GM21515 (cell line): ENCODE measurements around the gene RREB1.
A peak's percentile ranks its signal among the peaks of the same experiment; 100 is the strongest.

Experiments
- ATAC-seq: cut with Tn5 transposase; IDR thresholded peaks from one replicate; pipeline ENCODE4 v1.9.1; 2021; ENCODE audit not compliant: unreplicated experiment

RREB1 gene

GRCh38 chr6:7100072-7100752, 7.5 kb upstream of the RREB1 start:
- ATAC-seq, result no peak

GRCh38 chr6:7100753-7101081, 7.0 kb upstream of the RREB1 start:
- no peak for ATAC-seq

- ATAC-seq, result no peak
Measured at GRCh38 chr6:7101290-7101689, 6.5 kb upstream of the RREB1 start.

- no peak for ATAC-seq
Measured at GRCh38 chr6:7104752-7105151, 3.0 kb upstream of the RREB1 start.

GRCh38 chr6:7106215-7106751, 1.5 kb upstream of the RREB1 start:
- ATAC-seq, result no peak

GRCh38 chr6:7106752-7107577, 796 bp upstream of the RREB1 start:
- peak; percentile 35 for ATAC-seq

GRCh38 chr6:7108196-7108963, 619 bp downstream of the RREB1 start:
- ATAC-seq, result peak; percentile 3

- no peak for ATAC-seq
Measured at GRCh38 chr6:7108964-7109836, 1.4 kb downstream of the RREB1 start.

GRCh38 chr6:7110092-7110792, 2.5 kb downstream of the RREB1 start:
- ATAC-seq, result no peak

GRCh38 chr6:7111095-7111690, 3.4 kb downstream of the RREB1 start:
- ATAC-seq, result no peak

- no peak for ATAC-seq
Measured at GRCh38 chr6:7112171-7112570, 4.4 kb downstream of the RREB1 start.

- no peak for ATAC-seq
Measured at GRCh38 chr6:7112741-7113313, 5.1 kb downstream of the RREB1 start.

GRCh38 chr6:7114744-7115458, 7.1 kb downstream of the RREB1 start:
- no peak for ATAC-seq

GRCh38 chr6:7115543-7116231, 7.9 kb downstream of the RREB1 start:
- ATAC-seq, result no peak

- ATAC-seq, result no peak
Measured at GRCh38 chr6:7119272-7119801, 11.6 kb downstream of the RREB1 start.

- no peak for ATAC-seq
Measured at GRCh38 chr6:7121700-7122241, 14.0 kb downstream of the RREB1 start.

GRCh38 chr6:7122684-7123083, 14.9 kb downstream of the RREB1 start:
- ATAC-seq, result no peak
